RWPE1 (cell line): ENCODE results near the gene IFNL4.

ENCODE experiments used
- CTCF ChIA-PET: fragments of 350-600 bp; sonication (Branson Sonifier 250); formaldehyde crosslinking; extraction: SDS; loops from one replicate; lab custom pipeline; 2021; lab: Yijun Ruan, JAX
- POLR2A ChIA-PET: fragments of 400-600 bp; formaldehyde crosslinking; extraction: SDS; loops from one replicate; lab custom pipeline; 2020; ENCODE audit warnings: antibody characterized with exemption; ENCODE audit not compliant: low non-redundant PET; lab: Yijun Ruan, JAX
- DNase-seq: peaks from one replicate; pipeline ENCODE4 v3.0.0; 2012; ENCODE audit warnings: low spot score
- H3K27ac ChIP-seq: fragments of 450-650 bp; 2 replicates; pipeline ENCODE4 v1.5.1; 2017
- TF ChIP-seq, protein P1 (sequence below): fragments of 450-650 bp; conservative IDR thresholded peaks from 2 replicates; pipeline ENCODE4 v1.5.1; 2017; ENCODE audit warnings: low read depth, mild to moderate bottlenecking

IFNL4 gene

DNA sequence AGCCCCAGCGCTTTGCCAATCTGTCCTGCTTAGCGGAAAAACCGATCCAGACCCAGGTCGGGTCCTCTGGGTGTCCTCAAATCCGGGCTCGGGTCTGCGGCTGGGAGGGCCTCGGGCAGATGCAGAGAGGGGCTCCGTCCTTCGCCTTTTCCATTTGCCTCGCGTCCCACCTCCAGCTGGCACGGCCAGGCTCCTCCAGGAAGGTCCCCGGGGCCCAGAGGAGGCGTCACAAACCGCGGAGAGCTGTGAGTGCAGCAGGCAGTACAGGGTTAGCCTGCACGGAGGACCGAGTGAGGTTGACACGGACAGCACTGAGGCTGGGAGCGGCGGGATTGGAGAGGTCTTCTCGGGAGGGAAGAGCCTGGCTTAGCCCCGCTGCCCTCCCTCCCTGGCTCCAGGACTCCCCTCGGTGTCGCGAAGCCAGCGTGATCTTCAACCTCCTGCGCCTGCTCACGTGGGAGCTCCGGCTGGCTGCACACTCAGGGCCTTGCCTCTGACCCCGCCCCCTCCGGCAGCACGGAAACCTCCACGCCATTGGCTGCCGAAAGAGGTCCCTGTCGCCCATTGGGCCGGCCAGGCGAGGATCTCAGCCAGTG, 16.8 kb upstream of the IFNL4 start:
- ChIA-PET POLR2A (no interaction called here), CTCF (interaction anchor here (0.7 kb wide), 1 partner anchor 1468 kb away, joined by 5 read pairs; no protein-coding TSS in a partner anchor)
- no peak for DNase-seq
- TF ChIP-seq, protein P1, sequence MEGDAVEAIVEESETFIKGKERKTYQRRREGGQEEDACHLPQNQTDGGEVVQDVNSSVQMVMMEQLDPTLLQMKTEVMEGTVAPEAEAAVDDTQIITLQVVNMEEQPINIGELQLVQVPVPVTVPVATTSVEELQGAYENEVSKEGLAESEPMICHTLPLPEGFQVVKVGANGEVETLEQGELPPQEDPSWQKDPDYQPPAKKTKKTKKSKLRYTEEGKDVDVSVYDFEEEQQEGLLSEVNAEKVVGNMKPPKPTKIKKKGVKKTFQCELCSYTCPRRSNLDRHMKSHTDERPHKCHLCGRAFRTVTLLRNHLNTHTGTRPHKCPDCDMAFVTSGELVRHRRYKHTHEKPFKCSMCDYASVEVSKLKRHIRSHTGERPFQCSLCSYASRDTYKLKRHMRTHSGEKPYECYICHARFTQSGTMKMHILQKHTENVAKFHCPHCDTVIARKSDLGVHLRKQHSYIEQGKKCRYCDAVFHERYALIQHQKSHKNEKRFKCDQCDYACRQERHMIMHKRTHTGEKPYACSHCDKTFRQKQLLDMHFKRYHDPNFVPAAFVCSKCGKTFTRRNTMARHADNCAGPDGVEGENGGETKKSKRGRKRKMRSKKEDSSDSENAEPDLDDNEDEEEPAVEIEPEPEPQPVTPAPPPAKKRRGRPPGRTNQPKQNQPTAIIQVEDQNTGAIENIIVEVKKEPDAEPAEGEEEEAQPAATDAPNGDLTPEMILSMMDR, result no peak
- H3K27ac ChIP-seq, result no peak overlapping the region

DNA sequence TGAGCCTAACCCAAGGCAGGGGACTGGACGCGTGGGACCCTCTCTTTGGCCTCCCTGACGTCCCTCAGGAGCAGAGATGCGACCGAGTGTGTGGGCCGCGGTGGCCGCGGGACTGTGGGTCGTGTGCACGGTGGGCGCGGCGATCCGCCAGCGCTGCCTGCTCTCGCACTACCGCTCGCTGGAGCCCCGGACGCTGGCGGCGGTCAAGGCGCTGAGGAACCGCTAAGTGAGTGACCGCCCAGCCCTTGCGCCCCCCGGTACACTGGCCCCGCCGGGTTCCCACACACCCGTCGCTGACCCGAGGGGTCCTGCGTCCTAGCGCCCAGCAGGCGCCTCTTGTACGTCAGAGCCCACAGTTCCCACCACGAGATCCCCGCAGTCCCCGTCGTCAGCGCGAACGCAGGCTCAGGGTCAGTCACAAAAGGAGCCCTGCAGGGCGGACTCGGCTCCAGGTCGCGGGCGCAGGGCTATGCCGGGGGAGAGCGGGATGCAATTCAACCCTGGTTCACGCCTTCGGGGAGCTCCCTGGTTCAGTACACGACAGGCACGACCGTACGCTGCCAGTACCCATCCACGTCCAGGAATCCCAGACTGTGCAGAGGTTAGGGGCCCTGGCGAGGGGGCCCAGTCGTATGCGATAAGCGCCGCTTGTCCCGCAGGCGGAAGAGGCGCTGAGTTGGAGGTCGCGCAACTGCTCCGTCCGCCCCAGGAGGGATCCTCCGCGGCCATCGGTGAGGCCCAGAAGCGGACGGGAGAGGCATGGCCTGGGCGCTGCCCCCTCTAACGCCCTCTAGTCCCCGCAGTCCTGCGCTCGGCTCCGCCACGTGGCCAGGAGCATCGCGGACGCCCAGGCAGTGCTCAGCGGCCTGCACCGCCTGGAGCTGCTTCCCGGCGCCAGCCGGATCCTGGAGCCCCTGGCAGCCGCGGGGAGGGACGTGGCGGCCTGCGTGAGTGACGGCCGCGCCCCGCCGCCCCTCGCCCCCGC, 15.9 kb upstream of the IFNL4 start:
- no peak overlapping the region for H3K27ac ChIP-seq
- TF ChIP-seq, protein P1, result no peak
- CTCF ChIA-PET, result no interaction called here
- DNase-seq, result no peak
- POLR2A ChIA-PET, result no interaction called here

DNA sequence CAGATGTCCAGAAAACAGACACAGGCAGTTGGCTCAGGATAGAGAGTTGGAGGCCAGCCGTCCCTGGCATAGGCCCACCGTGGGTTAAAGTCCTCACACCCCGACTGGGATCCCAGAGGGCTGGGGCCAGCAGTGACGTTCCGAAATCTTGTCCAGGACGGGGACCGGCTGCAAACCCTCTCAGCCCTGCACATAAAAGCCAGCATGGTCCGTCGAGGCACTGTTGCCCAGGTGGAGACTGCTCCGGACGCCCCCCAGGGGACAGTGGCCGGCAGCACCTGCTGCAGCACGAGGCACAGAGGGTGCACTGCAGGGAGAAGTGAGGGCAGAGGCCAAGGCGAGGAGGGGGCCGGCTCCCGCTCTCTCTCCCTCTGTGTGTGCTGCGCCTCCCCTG, 15.3 kb upstream of the IFNL4 start:
- TF ChIP-seq, protein P1, result no peak
- no peak overlapping the region for H3K27ac ChIP-seq
- ChIA-PET POLR2A (no interaction called here), CTCF (no interaction called here)
- DNase-seq, result no peak

DNA sequence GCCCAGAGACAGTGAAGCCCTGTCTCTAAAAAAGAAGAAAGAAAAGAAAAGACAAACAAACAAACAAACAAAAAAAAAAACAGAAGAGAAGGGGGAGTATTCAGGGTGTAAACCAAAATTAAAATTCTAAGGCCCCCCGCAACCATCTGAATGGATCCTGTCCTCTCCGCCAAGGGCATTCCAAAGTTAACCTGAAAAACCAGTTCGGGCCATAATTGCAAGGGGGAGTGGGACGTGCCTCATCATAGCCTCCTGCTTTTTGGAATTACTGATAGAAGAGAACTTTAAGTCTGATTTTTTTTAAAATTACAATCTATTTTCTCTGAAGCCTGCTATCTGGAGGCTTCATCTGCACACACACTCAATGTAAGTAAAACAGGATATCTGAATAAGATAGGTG, 13.8 kb upstream of the IFNL4 start:
- ChIA-PET CTCF (interaction anchor here (0.6 kb wide), 2 partner anchors 61 to 140 kb away, joined by 3 to 4 read pairs; no protein-coding TSS in a partner anchor), POLR2A (no interaction called here)
- no peak overlapping the region for H3K27ac ChIP-seq
- no peak for DNase-seq
- TF ChIP-seq, protein P1, result no peak

DNA sequence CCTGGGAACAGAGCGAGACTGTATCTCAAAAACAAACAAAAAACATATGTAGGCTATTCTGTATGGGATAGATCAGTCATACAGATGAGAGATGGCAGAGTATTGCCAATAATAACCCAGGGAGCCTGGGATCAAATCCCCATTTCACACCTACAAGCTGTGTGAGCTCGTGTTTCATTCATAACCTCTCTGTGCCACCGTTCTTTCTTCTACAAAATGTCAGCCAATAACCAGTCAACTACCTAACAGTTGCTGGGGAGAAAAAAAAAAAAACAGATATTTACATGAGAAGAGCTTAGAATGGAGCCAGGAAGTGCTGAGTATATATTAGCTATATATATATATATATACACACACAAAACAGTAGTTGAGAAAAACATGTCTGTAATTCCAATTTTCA, 13.0 kb upstream of the IFNL4 start:
- ChIA-PET CTCF (interaction anchor here (0.6 kb wide), 1 partner anchor 62 kb away, joined by 3 read pairs; no protein-coding TSS in a partner anchor), POLR2A (no interaction called here)
- H3K27ac ChIP-seq, result no peak overlapping the region
- TF ChIP-seq, protein P1, result no peak
- no peak for DNase-seq

DNA sequence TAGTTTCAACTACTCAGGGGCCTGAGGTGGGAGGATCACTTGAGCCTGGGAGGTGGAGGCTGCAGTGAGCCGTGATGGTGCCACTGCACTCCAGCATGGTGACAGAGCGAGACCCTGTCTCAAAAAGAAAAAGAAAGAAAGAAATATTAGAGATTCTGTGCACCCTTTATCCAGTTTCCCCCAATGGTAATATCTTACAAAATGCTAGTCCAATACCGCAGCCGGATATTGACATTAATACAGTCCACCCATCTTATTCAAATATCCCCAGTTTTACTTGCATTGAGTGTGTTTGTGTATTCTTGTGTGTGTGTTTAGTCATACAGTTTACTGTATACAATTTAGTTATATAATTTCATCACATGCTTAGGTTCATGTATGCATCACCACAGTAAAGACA, 8.6 kb upstream of the IFNL4 start:
- CTCF ChIA-PET, result no interaction called here
- DNase-seq, result no peak
- no peak overlapping the region for H3K27ac ChIP-seq
- TF ChIP-seq, protein P1, result no peak
- POLR2A ChIA-PET, result no interaction called here
